Left ventricle myocardium inferior (tissue), 1 donor: Measurements from ENCODE around the gene SALL1. TPM values are rescaled to one million over a fixed set of nuclear protein-coding genes. Genes with fewer than 3 reads are reported as not detected.

Source experiments
- DNase-seq: peaks from one replicate; pipeline ENCODE4 v3.0.0-alpha.2; 2020
- H3K27ac ChIP-seq: fragments of 200-600 bp; replicated peaks from 2 replicates; pipeline ENCODE4 v1.8.0; 2021
- H3K27me3 ChIP-seq: fragments of 200-600 bp; 2 replicates; pipeline ENCODE4 v1.8.0; 2021; ENCODE audit warnings: low read depth
- H3K36me3 ChIP-seq: fragments of 200-600 bp; 2 replicates; pipeline ENCODE4 v1.8.0; 2021
- H3K4me1 ChIP-seq: fragments of 200-600 bp; 2 replicates; pipeline ENCODE4 v1.8.0; 2021
- H3K4me3 ChIP-seq: fragments of 200-600 bp; 2 replicates; pipeline ENCODE4 v1.8.0; 2021; ENCODE audit warnings: mild to moderate bottlenecking, moderate library complexity
- H3K9me3 ChIP-seq: fragments of 200-600 bp; replicated peaks from 2 replicates; pipeline ENCODE4 v1.8.0; 2021
- intact Hi-C: fragments of 100-400 bp; cut with micrococcal nuclease; formaldehyde crosslinking; loops from one replicate; pipeline ENCODE4 v1.11.0; 2022
- total RNA-seq: library from RNA; stranded (reverse); fragmentation: NEBNext Ultra II Directional; extraction: Animal tissue kit (Norgen Biotek cat#: 25700); gene quantifications from one replicate; pipeline ENCODE4 v1.2.1, GENCODE V29; 2021
- TF ChIP-seq, protein P1 (sequence below): fragments of 200-600 bp; IDR thresholded peaks from 2 replicates; pipeline ENCODE4 v1.8.0; 2021; ENCODE audit warnings: antibody characterized with exemption, mild to moderate bottlenecking, borderline replicate concordance
- donor health status: DM: no; HTN: yes; CAD: no; lungs with severe emphysema.

The SALL1 gene
- total RNA-seq, 1 donor from 2014 or later: 1.3 TPM

DNA sequence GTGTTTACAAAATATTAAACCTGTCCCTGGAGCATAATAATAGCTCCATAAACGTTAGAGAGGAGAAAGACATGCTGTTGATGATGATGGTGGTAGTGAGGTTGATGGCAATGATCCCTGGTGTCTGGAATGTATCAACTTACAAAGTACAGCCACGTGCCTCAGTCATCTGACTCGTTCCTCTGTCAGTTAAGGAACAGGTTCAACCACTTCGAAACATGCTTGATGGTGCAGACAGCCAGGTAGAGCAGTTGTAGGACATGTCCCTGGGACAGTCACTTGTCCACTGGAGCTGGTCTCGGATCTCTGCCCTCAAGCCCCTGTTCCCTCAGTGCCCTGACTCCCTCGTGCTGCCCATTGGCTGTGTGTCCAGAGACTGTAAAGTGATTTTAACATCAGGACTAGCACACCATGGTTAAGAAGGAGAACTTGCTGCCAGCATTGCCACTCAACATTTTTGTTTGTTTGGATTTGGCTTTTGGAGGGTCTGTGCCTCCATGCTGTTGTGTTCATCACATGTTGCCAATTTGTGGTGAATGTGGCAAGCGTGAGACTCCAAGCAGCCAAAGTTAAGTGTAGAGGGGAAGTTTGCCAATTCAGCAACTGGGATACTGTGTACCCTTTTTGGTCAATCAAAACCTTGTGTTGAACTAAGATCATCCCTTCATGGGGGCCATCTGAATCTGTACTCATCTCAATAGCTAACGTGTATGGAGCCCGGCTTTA, 16.3 kb upstream of the SALL1 start:
- peaks cover 86% of the 10 kb centered on the region for H3K27me3 ChIP-seq
- H3K9me3 ChIP-seq: no peaks in the 10 kb centered on the region
- H3K36me3 ChIP-seq: no peaks in the 10 kb centered on the region
- no peaks in the 10 kb centered on the region for H3K4me1 ChIP-seq
- intact Hi-C loops: no loop called here
- TF ChIP-seq, protein P1, sequence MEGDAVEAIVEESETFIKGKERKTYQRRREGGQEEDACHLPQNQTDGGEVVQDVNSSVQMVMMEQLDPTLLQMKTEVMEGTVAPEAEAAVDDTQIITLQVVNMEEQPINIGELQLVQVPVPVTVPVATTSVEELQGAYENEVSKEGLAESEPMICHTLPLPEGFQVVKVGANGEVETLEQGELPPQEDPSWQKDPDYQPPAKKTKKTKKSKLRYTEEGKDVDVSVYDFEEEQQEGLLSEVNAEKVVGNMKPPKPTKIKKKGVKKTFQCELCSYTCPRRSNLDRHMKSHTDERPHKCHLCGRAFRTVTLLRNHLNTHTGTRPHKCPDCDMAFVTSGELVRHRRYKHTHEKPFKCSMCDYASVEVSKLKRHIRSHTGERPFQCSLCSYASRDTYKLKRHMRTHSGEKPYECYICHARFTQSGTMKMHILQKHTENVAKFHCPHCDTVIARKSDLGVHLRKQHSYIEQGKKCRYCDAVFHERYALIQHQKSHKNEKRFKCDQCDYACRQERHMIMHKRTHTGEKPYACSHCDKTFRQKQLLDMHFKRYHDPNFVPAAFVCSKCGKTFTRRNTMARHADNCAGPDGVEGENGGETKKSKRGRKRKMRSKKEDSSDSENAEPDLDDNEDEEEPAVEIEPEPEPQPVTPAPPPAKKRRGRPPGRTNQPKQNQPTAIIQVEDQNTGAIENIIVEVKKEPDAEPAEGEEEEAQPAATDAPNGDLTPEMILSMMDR: no peak
- H3K4me3 ChIP-seq: no peak overlapping the region
- no peak for DNase-seq
- no peak overlapping the region for H3K27ac ChIP-seq

DNA sequence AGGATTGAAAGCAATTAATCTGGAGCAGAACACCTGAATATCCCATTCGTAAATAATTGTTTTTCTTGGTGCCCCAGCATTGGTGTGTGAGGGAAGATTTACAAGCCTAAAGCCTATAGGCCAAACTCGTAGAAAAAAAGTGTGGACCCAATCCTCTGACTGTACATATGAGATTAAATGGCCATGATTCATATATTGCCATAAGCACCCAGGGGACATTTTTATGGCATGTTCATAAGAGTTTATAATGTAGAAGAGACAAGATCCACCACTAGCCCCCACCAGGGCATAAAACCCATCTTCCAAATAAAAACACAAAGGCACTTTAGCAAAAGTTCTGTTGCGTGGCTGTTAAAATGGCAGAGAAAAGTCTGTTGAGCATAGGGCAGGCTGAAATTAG, 15.5 kb upstream of the SALL1 start:
- DNase-seq: no peak
- peaks cover 86% of the 10 kb centered on the region for H3K27me3 ChIP-seq
- H3K36me3 ChIP-seq: no peaks in the 10 kb centered on the region
- no peaks in the 10 kb centered on the region for H3K4me1 ChIP-seq
- H3K9me3 ChIP-seq: no peaks in the 10 kb centered on the region
- no peak overlapping the region for H3K27ac ChIP-seq
- intact Hi-C loops: no loop called here
- H3K4me3 ChIP-seq: no peak overlapping the region
- TF ChIP-seq, protein P1: no peak

GRCh38 chr16:51166091-51166490, 15.0 kb upstream of the SALL1 start:
- no peak for DNase-seq
- H3K27me3 ChIP-seq: peaks cover 86% of the 10 kb centered on the region
- no peak overlapping the region for H3K27ac ChIP-seq
- TF ChIP-seq, protein P1: no peak
- H3K36me3 ChIP-seq: no peaks in the 10 kb centered on the region
- H3K4me1 ChIP-seq: no peaks in the 10 kb centered on the region
- intact Hi-C loops: no loop called here
- H3K4me3 ChIP-seq: no peak overlapping the region
- H3K9me3 ChIP-seq: no peaks in the 10 kb centered on the region

GRCh38 chr16:51165043-51165442, 14.0 kb upstream of the SALL1 start:
- intact Hi-C loops: no loop called here
- DNase-seq: no peak
- peaks cover 89% of the 10 kb centered on the region for H3K27me3 ChIP-seq
- TF ChIP-seq, protein P1: no peak
- H3K36me3 ChIP-seq: no peaks in the 10 kb centered on the region
- H3K27ac ChIP-seq: no peak overlapping the region
- H3K4me1 ChIP-seq: no peaks in the 10 kb centered on the region
- no peaks in the 10 kb centered on the region for H3K9me3 ChIP-seq
- H3K4me3 ChIP-seq: no peak overlapping the region

DNA sequence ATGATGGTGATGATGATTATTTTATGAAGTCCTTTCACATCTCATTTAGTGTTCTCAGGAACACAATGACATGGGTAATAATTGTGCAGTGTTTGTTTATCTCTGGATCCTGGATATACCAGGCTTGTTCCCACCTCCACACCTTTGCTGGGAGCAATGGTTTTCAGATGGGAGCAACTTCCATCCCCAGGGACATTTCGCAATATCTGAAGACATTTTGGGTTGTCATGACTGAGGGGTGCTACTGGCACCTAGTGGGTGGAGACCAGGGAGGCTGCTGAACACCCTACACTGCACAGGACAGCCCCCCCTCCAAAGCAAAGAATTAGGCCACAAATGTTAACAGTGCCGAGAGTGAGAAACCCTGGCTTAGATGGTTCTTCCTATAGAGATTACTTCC, 13.5 kb upstream of the SALL1 start:
- Histone ChIP-seq H3K27me3 (peaks cover 91% of the 10 kb centered on the region), H3K36me3 (no peaks in the 10 kb centered on the region)

More for the DNA sequence above, 13.5 kb upstream of the SALL1 start:
- H3K4me1 ChIP-seq: no peaks in the 10 kb centered on the region
- no peaks in the 10 kb centered on the region for H3K9me3 ChIP-seq
- DNase-seq: no peak
- TF ChIP-seq, protein P1: no peak
- no peak overlapping the region for H3K4me3 ChIP-seq
- intact Hi-C loops: no loop called here
- H3K27ac ChIP-seq: no peak overlapping the region
